Caco-2 (cell line): ENCODE results near the gene FAM50B. TPM values are rescaled to one million over a fixed set of nuclear protein-coding genes. Genes with fewer than 3 reads are reported as not detected.

ENCODE experiments used
- BruUV-seq: library from RNA; stranded (reverse); fragments of 400-500 nt; replicated peaks from 2 replicates; lab custom pipeline; 2021; lab: Mats Ljungman, UMichigan
- CTCF ChIA-PET: fragments of 300-600 bp; sonication (Branson Sonifier 250); formaldehyde crosslinking; loops from one replicate; lab custom pipeline; 2022; ENCODE audit warnings: antibody characterized with exemption; lab: Charles Lee
- POLR2A ChIA-PET: fragments of 300-600 bp; sonication (Branson Sonifier 250); formaldehyde crosslinking; loops from one replicate; lab custom pipeline; 2022; ENCODE audit warnings: antibody characterized with exemption; lab: Charles Lee
- DNase-seq, 2 experiments: peaks; one replicate each; pipeline versions ENCODE4 v3.0.0 to v3.0.0-alpha.2; 2020 to 2022
- H3K27me3 ChIP-seq: replicated peaks from 2 replicates; pipeline ENCODE4 v1.6.0; 2011; ENCODE audit warnings: low read length; ENCODE audit not compliant: control insufficient read depth, insufficient read depth
- H3K36me3 ChIP-seq: 2 replicates; pipeline ENCODE4 v1.5.1; 2011; ENCODE audit warnings: low read length; ENCODE audit not compliant: control insufficient read depth, insufficient read depth
- H3K4me1 ChIP-seq: fragments of 250-450 bp; sonication (Bioruptor Pico); 2 replicates; pipeline ENCODE4 v1.5.1; 2020; ENCODE audit warnings: mild to moderate bottlenecking
- H3K4me3 ChIP-seq: 2 replicates; pipeline ENCODE4 v1.5.1; 2011; ENCODE audit warnings: low read depth, mild to moderate bottlenecking, control low read depth, low read length
- H3K9me3 ChIP-seq: fragments of 250-450 bp; sonication (Bioruptor Pico); 2 replicates; pipeline ENCODE4 v1.5.1; 2020; ENCODE audit warnings: mild to moderate bottlenecking, moderate library complexity
- H3K27ac Mint-ChIP-seq: one replicate; pipeline ENCODE4 v1.8.0; 2022; ENCODE audit warnings: mixed read lengths; ENCODE audit not compliant: unreplicated experiment
- H3K27me3 Mint-ChIP-seq: one replicate; pipeline ENCODE4 v1.8.0; 2022; ENCODE audit warnings: mixed read lengths; ENCODE audit not compliant: insufficient read depth, unreplicated experiment
- H3K36me3 Mint-ChIP-seq: one replicate; pipeline ENCODE4 v1.8.0; 2022; ENCODE audit warnings: mild to moderate bottlenecking, mixed read lengths; ENCODE audit not compliant: insufficient read depth, unreplicated experiment
- H3K4me1 Mint-ChIP-seq: one replicate; pipeline ENCODE4 v1.8.0; 2022; ENCODE audit warnings: low read depth, mixed read lengths; ENCODE audit not compliant: unreplicated experiment
- H3K4me3 Mint-ChIP-seq: one replicate; pipeline ENCODE4 v1.8.0; 2022; ENCODE audit warnings: mild to moderate bottlenecking, moderate library complexity, mixed read lengths; ENCODE audit not compliant: unreplicated experiment
- H3K9me3 Mint-ChIP-seq: one replicate; pipeline ENCODE4 v1.8.0; 2022; ENCODE audit warnings: mixed read lengths; ENCODE audit not compliant: unreplicated experiment
- CTCF ChIP-seq, 2 experiments: fragments of 200-600 bp in 1 of 2; IDR thresholded peaks; 1 replicate in 1 of 2; 2 replicates in 1 of 2; pipeline versions ENCODE4 v1.5.1 to v1.8.0; 2011 to 2022; ENCODE audit warnings: antibody characterized with exemption in 1 of 2, control low read depth in 1 of 2, inconsistent platforms in 1 of 2, low read depth in 1 of 2, low read length in 1 of 2, mild to moderate bottlenecking in 1 of 2, moderate library complexity in 1 of 2; ENCODE audit not compliant: insufficient read depth in 1 of 2, severe bottlenecking in 1 of 2, unreplicated experiment in 1 of 2
- intact Hi-C: fragments of 100-400 bp; cut with micrococcal nuclease; formaldehyde crosslinking; loops from one replicate; pipeline ENCODE4 v1.10.0; 2022; ENCODE audit not compliant: unreplicated experiment
- total RNA-seq: library from RNA; stranded (reverse); gene quantifications from 2 replicates; pipeline ENCODE4 v1.2.3, GENCODE V29; 2022

Gene FAM50B
- total RNA-seq, 1 experiment from 2014 or later: not detected

- TF ChIP-seq CTCF (IDR thresholded peaks at IDR 0.05; ENCODE audit: insufficient read depth in 1 of 2, low read depth in 1 of 2, low read length in 1 of 2, severe bottlenecking in 1 of 2, unreplicated experiment in 1 of 2): no peak
- Mint-ChIP-seq H3K27ac (no peak overlapping the region), H3K27me3 (no peaks in the 10 kb centered on the region), H3K9me3 (peaks cover 13% of the 10 kb centered on the region), H3K4me1 (peaks cover 20% of the 10 kb centered on the region), H3K36me3 (peaks cover 12% of the 10 kb centered on the region), H3K4me3 (no peak overlapping the region)
- Histone ChIP-seq H3K9me3 (peaks cover 25% of the 10 kb centered on the region), H3K27me3 (no peaks in the 10 kb centered on the region), H3K4me3 (no peak overlapping the region), H3K4me1 (peaks cover 34% of the 10 kb centered on the region), H3K36me3 (no peaks in the 10 kb centered on the region)
- intact Hi-C loops: loop anchor here (5.0 kb wide), 1 partner anchor 36 kb away; no protein-coding TSS in a partner anchor
- ChIA-PET POLR2A (no interaction called here), CTCF (no interaction called here)
- no TSS peak for BruUV-seq
- DNase-seq: no peak
Observed at GRCh38 chr6:3873051-3873450, 23.9 kb downstream of the FAM50B start.

- Mint-ChIP-seq H3K36me3 (peaks cover 12% of the 10 kb centered on the region), H3K27me3 (no peaks in the 10 kb centered on the region), H3K4me3 (no peak overlapping the region), H3K4me1 (peaks cover 15% of the 10 kb centered on the region), H3K9me3 (peaks cover 7% of the 10 kb centered on the region), H3K27ac (no peak overlapping the region)
- peaks cover 22% of the 10 kb centered on the region for H3K9me3 ChIP-seq
- H3K27me3 ChIP-seq: no peaks in the 10 kb centered on the region
- no TSS peak for BruUV-seq
- CTCF ChIA-PET: interaction anchor here (1.0 kb wide), 1 partner anchor 12 kb away, joined by 3 read pairs; no protein-coding TSS in a partner anchor
- no peak for DNase-seq
- POLR2A ChIA-PET: no interaction called here
- H3K4me3 ChIP-seq: no peak overlapping the region
- peaks cover 31% of the 10 kb centered on the region for H3K4me1 ChIP-seq
- no peak for TF ChIP-seq CTCF (IDR thresholded peaks at IDR 0.05; ENCODE audit: insufficient read depth in 1 of 2, low read depth in 1 of 2, low read length in 1 of 2, severe bottlenecking in 1 of 2, unreplicated experiment in 1 of 2)
- intact Hi-C loops: loop anchor here (5.0 kb wide), 1 partner anchor 37 kb away; no protein-coding TSS in a partner anchor
- no peaks in the 10 kb centered on the region for H3K36me3 ChIP-seq
Observed at GRCh38 chr6:3874069-3874468, 24.9 kb downstream of the FAM50B start.

GRCh38 chr6:3875486-3875885 is 26.3 kb downstream of the FAM50B start:
- no peaks in the 10 kb centered on the region for H3K27me3 ChIP-seq
- Mint-ChIP-seq H3K4me1 (peaks cover 1% of the 10 kb centered on the region), H3K27ac (no peak overlapping the region), H3K27me3 (no peaks in the 10 kb centered on the region), H3K36me3 (peaks cover under 1% of the 10 kb centered on the region), H3K9me3 (no peaks in the 10 kb centered on the region), H3K4me3 (no peak overlapping the region)
- BruUV-seq: no TSS peak
- intact Hi-C loops: no loop called here
- CTCF ChIA-PET: no interaction called here
- POLR2A ChIA-PET: no interaction called here
- H3K4me3 ChIP-seq: no peak overlapping the region
- no peak for TF ChIP-seq CTCF (IDR thresholded peaks at IDR 0.05; ENCODE audit: insufficient read depth in 1 of 2, low read depth in 1 of 2, low read length in 1 of 2, severe bottlenecking in 1 of 2, unreplicated experiment in 1 of 2)
- H3K4me1 ChIP-seq: peaks cover 19% of the 10 kb centered on the region
- H3K36me3 ChIP-seq: no peaks in the 10 kb centered on the region
- DNase-seq: no peak
- peaks cover 19% of the 10 kb centered on the region for H3K9me3 ChIP-seq
